Vagina (tissue), 2 donors: ENCODE data around the gene TPH1. TPM values are rescaled to one million over a fixed set of nuclear protein-coding genes. Genes with fewer than 3 reads are reported as not detected.

Source experiments
- DNase-seq, 2 donors: peaks; one replicate each; pipeline ENCODE4 v3.0.0-alpha.2; 2017; ENCODE audit errors: extremely low spot score in 2 of 2
- H3K27ac ChIP-seq: fragments of 200-600 bp; sonication (generic); one replicate; pipeline ENCODE4 v1.5.1; 2019
- H3K27me3 ChIP-seq: fragments of 200-600 bp; sonication (generic); one replicate; pipeline ENCODE4 v1.5.1; 2019
- H3K36me3 ChIP-seq, 2 donors: fragments of 200-600 bp; sonication (generic); one replicate each; pipeline ENCODE4 v1.5.1; 2017 to 2019
- H3K4me1 ChIP-seq: fragments of 200-600 bp; sonication (generic); one replicate; pipeline ENCODE4 v1.5.1; 2019
- H3K4me3 ChIP-seq, 2 donors: fragments of 200-600 bp; sonication (generic); 1 replicate in 1 of 2; 2 replicates in 1 of 2; pipeline ENCODE4 v1.5.1; 2016 to 2019
- H3K9me3 ChIP-seq: fragments of 200-600 bp; sonication (generic); one replicate; pipeline ENCODE4 v1.5.1; 2019
- CTCF ChIP-seq, 3 experiments: fragments of 450-650 bp in 2 of 3; fragments of 200-600 bp in 1 of 3; sonication (generic) in 1 of 3; IDR thresholded peaks; one replicate each; pipeline ENCODE4 v1.5.1; 2017 to 2019; ENCODE audit warnings: antibody characterized with exemption in 3 of 3, mild to moderate bottlenecking in 2 of 3, moderate library complexity in 2 of 3
- POLR2A ChIP-seq, 2 donors: fragments of 450-650 bp; IDR thresholded peaks; one replicate each; pipeline ENCODE4 v1.6.1; 2017; ENCODE audit warnings: antibody characterized with exemption in 2 of 2, mild to moderate bottlenecking in 2 of 2, moderate library complexity in 2 of 2
- POLR2AphosphoS5 ChIP-seq, 2 donors: sonication (generic); formaldehyde crosslinking; IDR thresholded peaks; one replicate each; pipeline ENCODE4 v1.9.0; 2017; ENCODE audit warnings: antibody characterized with exemption in 2 of 2, mild to moderate bottlenecking in 2 of 2, low read depth in 1 of 2; ENCODE audit not compliant: insufficient read depth in 1 of 2
- intact Hi-C: fragments of 100-400 bp; cut with DNase I; formaldehyde crosslinking; loops from one replicate; pipeline ENCODE4 v1.15.1; 2023
- total RNA-seq: library from RNA; depleted of rRNA; stranded (reverse); fragments of >200 nt; gene quantifications from one replicate; pipeline ENCODE4 v1.2.3, GENCODE V29; 2016

Gene TPH1
- total RNA-seq, 1 donor from 2014 or later: 0.49 TPM

- Histone ChIP-seq H3K36me3 (no peaks in the 10 kb centered on the region), H3K4me3 (no peak overlapping the region), H3K9me3 (no peaks in the 10 kb centered on the region), H3K4me1 (peaks cover 14% of the 10 kb centered on the region), H3K27me3 (no peaks in the 10 kb centered on the region), H3K27ac (no peak overlapping the region)
- intact Hi-C loops: no loop called here
- TF ChIP-seq POLR2A (IDR thresholded peaks at IDR 0.05) (no peak), CTCF (IDR thresholded peaks at IDR 0.05) (no peak)
- no peak for DNase-seq
Observed at GRCh38 chr11:18014876-18015275, 31.2 kb downstream of the TPH1 start.

GRCh38 chr11:18013790-18014507 lies 32.1 kb downstream of the TPH1 start:
- Histone ChIP-seq H3K9me3 (no peaks in the 10 kb centered on the region), H3K27ac (peak overlapping the region; percentile 86), H3K27me3 (no peaks in the 10 kb centered on the region), H3K4me3 (peak overlapping the region; percentile 57 to 61), H3K4me1 (peaks cover 14% of the 10 kb centered on the region), H3K36me3 (no peaks in the 10 kb centered on the region)
- intact Hi-C loops: no loop called here
- TF ChIP-seq POLR2A (IDR thresholded peaks at IDR 0.05) (no peak), POLR2AphosphoS5 (IDR thresholded peaks at IDR 0.05; ENCODE audit: insufficient read depth in 1 of 2, low read depth in 1 of 2) (no peak), CTCF (IDR thresholded peaks at IDR 0.05) (no peak)
- no peak for DNase-seq

GRCh38 chr11:18012906-18013781 lies 32.9 kb downstream of the TPH1 start, which contains the start of gene SERGEF:
TSS of gene SERGEF (minus strand) at chr11:18013047. CDS start at chr11:18013010, 37 bp downstream.
- Histone ChIP-seq H3K4me3 (peak within 1 kb of the TSS; percentile 57 to 61), H3K36me3 (no peaks in the 10 kb centered on the region), H3K4me1 (peaks cover 14% of the 10 kb centered on the region), H3K27me3 (no peaks in the 10 kb centered on the region), H3K9me3 (no peaks in the 10 kb centered on the region), H3K27ac (peak within 1 kb of the TSS; percentile 86)
- intact Hi-C loops: no loop called here
- TF ChIP-seq POLR2A (IDR thresholded peaks at IDR 0.05) (no peak), CTCF (IDR thresholded peaks at IDR 0.05) (peak in 1 of 3 experiments; percentile 14), POLR2AphosphoS5 (IDR thresholded peaks at IDR 0.05; ENCODE audit: insufficient read depth in 1 of 2, low read depth in 1 of 2) (peak in 1 of 2 donors; percentile 82)
- no peak for DNase-seq

- TF ChIP-seq CTCF (IDR thresholded peaks at IDR 0.05) (no peak), POLR2A (IDR thresholded peaks at IDR 0.05) (no peak), POLR2AphosphoS5 (IDR thresholded peaks at IDR 0.05; ENCODE audit: insufficient read depth in 1 of 2, low read depth in 1 of 2) (no peak)
- H3K36me3 ChIP-seq: no peaks in the 10 kb centered on the region
- no peaks in the 10 kb centered on the region for H3K27me3 ChIP-seq
- H3K4me1 ChIP-seq: peaks cover 14% of the 10 kb centered on the region
- intact Hi-C loops: no loop called here
- H3K4me3 ChIP-seq: peak overlapping the region; percentile 57 to 61
- H3K27ac ChIP-seq: peak overlapping the region; percentile 86
- H3K9me3 ChIP-seq: no peaks in the 10 kb centered on the region
- DNase-seq: no peak
Observed at GRCh38 chr11:18012122-18012905, 33.8 kb downstream of the TPH1 start.
